ENCODE data around the gene ANKFY1.

DNA sequence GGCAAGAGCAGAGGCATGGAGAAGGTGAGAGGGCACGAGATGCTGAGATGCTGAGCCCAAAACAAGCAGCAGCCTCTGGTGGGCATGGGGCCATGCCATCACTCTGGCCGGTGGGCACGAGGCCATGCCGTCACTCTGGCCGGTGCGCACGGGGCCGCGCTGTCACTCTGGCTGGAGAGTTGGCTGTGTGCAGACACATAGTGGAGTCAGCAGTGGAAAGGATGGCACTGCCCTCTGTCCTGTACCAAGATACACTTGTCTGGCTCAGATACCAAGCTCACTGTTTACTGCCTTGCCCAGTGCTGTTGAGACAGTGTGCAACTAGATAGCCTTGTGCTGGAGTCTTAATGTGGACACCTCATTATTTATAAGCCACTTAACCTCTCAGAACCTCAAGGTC lies 75.7 kb downstream of the ANKFY1 start:
- TF ChIP-seq, protein P1, sequence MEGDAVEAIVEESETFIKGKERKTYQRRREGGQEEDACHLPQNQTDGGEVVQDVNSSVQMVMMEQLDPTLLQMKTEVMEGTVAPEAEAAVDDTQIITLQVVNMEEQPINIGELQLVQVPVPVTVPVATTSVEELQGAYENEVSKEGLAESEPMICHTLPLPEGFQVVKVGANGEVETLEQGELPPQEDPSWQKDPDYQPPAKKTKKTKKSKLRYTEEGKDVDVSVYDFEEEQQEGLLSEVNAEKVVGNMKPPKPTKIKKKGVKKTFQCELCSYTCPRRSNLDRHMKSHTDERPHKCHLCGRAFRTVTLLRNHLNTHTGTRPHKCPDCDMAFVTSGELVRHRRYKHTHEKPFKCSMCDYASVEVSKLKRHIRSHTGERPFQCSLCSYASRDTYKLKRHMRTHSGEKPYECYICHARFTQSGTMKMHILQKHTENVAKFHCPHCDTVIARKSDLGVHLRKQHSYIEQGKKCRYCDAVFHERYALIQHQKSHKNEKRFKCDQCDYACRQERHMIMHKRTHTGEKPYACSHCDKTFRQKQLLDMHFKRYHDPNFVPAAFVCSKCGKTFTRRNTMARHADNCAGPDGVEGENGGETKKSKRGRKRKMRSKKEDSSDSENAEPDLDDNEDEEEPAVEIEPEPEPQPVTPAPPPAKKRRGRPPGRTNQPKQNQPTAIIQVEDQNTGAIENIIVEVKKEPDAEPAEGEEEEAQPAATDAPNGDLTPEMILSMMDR (IDR thresholded peaks at IDR 0.05), result no peak
- TF ChIP-seq POLR2A (IDR thresholded peaks at IDR 0.05) (no peak), POLR2AphosphoS5 (IDR thresholded peaks at IDR 0.05; ENCODE audit: insufficient read depth in 1 of 2, low read depth in 1 of 2) (no peak)

All from vagina (tissue), 2 donors.